ENCODE results near the gene OR9Q2. TPM values are rescaled to one million over a fixed set of nuclear protein-coding genes. Genes with fewer than 3 reads are reported as not detected.

Gene OR9Q2
- total and polyA plus RNA-seq, 2 of the 13 experiments (the other 11 are each of a cell fraction or from before 2014, with no cell fraction given): not detected

- TF ChIP-seq PHF8 (CRISPR knock-in tag; IDR thresholded peaks at IDR 0.05) (no peak), ZNF879 (CRISPR knock-in tag; IDR thresholded peaks at IDR 0.05) (no peak), ZNF678 (CRISPR knock-in tag; IDR thresholded peaks at IDR 0.05) (no peak)
- 0 out of 2 replicates have a peak, but pooled peaks cover 6% of the 10 kb centered on the region for H3K4me1 ChIP-seq (ENCODE audit: insufficient read depth, low read length)
- POLR2A ChIA-PET: no interaction called here
- in situ Hi-C loops (cut with HindIII; ENCODE audit: extremely low pct_ligation_motif_present, low pct_unique_long_range_greater_than_20kb) (no loop called here), intact Hi-C loops (cut with micrococcal nuclease; ENCODE audit: unreplicated experiment) (no loop called here)
- CTCF ChIA-PET (ENCODE audit: low intra/inter-chr PET ratio, low total read pairs): no interaction called here
- no peak overlapping the region for H3K4me3 ChIP-seq (replicated peaks in 1 of 3; ENCODE audit: insufficient read depth in 1 of 3, low read depth in 2 of 3, low read length in 3 of 3)
- DNase-seq (ENCODE audit: low spot score) (no peak), ATAC-seq (no peak), FAIRE-seq (no peak)
- WGBS (ENCODE audit: low lambda C conversion rate): 76% methylated on average over 32 of the region's 32 CpGs
- no peaks in the 10 kb centered on the region for H3K79me2 ChIP-seq (ENCODE audit: insufficient read depth, low read length)
- H4K20me1 ChIP-seq (ENCODE audit: insufficient read depth, low read length): no peaks in the 10 kb centered on the region
- H3K4me2 ChIP-seq (ENCODE audit: low read depth, low read length): no peak overlapping the region
- no peak overlapping the region for H3K9ac ChIP-seq (ENCODE audit: insufficient read depth, low read depth, low read length)
- no peak overlapping the region for H3K27ac ChIP-seq (ENCODE audit: extremely low read length, insufficient read depth, low read length)
- no peaks in the 10 kb centered on the region for H3K27me3 ChIP-seq (ENCODE audit: control insufficient read depth in 1 of 2, insufficient read depth in 2 of 2, low read length in 2 of 2)
- H3K9me3 ChIP-seq (ENCODE audit: low read length): no peaks in the 10 kb centered on the region
- H2AFZ ChIP-seq (ENCODE audit: low read length): no peak overlapping the region
- no TSS peak for BruUV-seq (replicated peaks)
- H3K36me3 ChIP-seq (replicated peaks in 1 of 2; ENCODE audit: control insufficient read depth in 1 of 2, insufficient read depth in 2 of 2, low read length in 2 of 2): no peaks in the 10 kb centered on the region
These were observed 39.2 kb downstream of the OR9Q2 start for GRCh38 chr11:58227956-58228615.

Other genes starting within 250 kb of the OR9Q2 start
- gene OR9Q1, start 165.2 kb upstream of the OR9Q2 start, total RNA-seq (2016; rRNA removed; fragmentation: Illumina TruSeq; extraction: Trizol): not detected in 2 replicates
- not detected in 2 replicates for gene OR9Q1, start 165.2 kb upstream of the OR9Q2 start, polyA plus RNA-seq (2011; rRNA removed)
- gene OR6Q1, start 158.1 kb upstream of the OR9Q2 start, total RNA-seq (2016; rRNA removed; fragmentation: Illumina TruSeq; extraction: Trizol): not detected in 2 replicates
- not detected in 2 replicates for gene OR6Q1, start 158.1 kb upstream of the OR9Q2 start, polyA plus RNA-seq (2011; rRNA removed)
- gene OR9I1, start 63.5 kb upstream of the OR9Q2 start, total RNA-seq (2016; rRNA removed; fragmentation: Illumina TruSeq; extraction: Trizol): not detected in 2 replicates
- gene OR9I1, start 63.5 kb upstream of the OR9Q2 start, polyA plus RNA-seq (2011; rRNA removed): not detected in 2 replicates
- not detected in 2 replicates for gene OR1S2, start 15.1 kb downstream of the OR9Q2 start, total RNA-seq (2016; rRNA removed; fragmentation: Illumina TruSeq; extraction: Trizol)
- gene OR1S2, start 15.1 kb downstream of the OR9Q2 start, polyA plus RNA-seq (2011; rRNA removed): not detected in 2 replicates
- gene OR1S1, start 23.6 kb downstream of the OR9Q2 start, total RNA-seq (2016; rRNA removed; fragmentation: Illumina TruSeq; extraction: Trizol): not detected in 2 replicates
- gene OR1S1, start 23.6 kb downstream of the OR9Q2 start, polyA plus RNA-seq (2011; rRNA removed): not detected in 2 replicates
- not detected in 2 replicates for gene OR10Q1, start 39.8 kb downstream of the OR9Q2 start, total RNA-seq (2016; rRNA removed; fragmentation: Illumina TruSeq; extraction: Trizol)
- gene OR10Q1, start 39.8 kb downstream of the OR9Q2 start, polyA plus RNA-seq (2011; rRNA removed): 0.12 and 0.13 TPM in 2 replicates
- not detected in 2 replicates for gene OR10W1, start 79.2 kb downstream of the OR9Q2 start, total RNA-seq (2016; rRNA removed; fragmentation: Illumina TruSeq; extraction: Trizol)
- gene OR10W1, start 79.2 kb downstream of the OR9Q2 start, polyA plus RNA-seq (2011; rRNA removed): not detected in 2 replicates
- gene OR5B17, start 170.0 kb downstream of the OR9Q2 start, total RNA-seq (2016; rRNA removed; fragmentation: Illumina TruSeq; extraction: Trizol): not detected in 2 replicates
- gene OR5B17, start 170.0 kb downstream of the OR9Q2 start, polyA plus RNA-seq (2011; rRNA removed): not detected in 2 replicates
- not detected in 2 replicates for gene OR5B3, start 217.8 kb downstream of the OR9Q2 start, total RNA-seq (2016; rRNA removed; fragmentation: Illumina TruSeq; extraction: Trizol)
- gene OR5B3, start 217.8 kb downstream of the OR9Q2 start, polyA plus RNA-seq (2011; rRNA removed): not detected in 2 replicates
- not detected in 2 replicates for gene OR5B2, start 239.1 kb downstream of the OR9Q2 start, total RNA-seq (2016; rRNA removed; fragmentation: Illumina TruSeq; extraction: Trizol)
- gene OR5B2, start 239.1 kb downstream of the OR9Q2 start, polyA plus RNA-seq (2011; rRNA removed): not detected in 2 replicates

Data from HepG2 (cell line).